ENCODE data around the gene PIM3. TPM values are rescaled to one million over a fixed set of nuclear protein-coding genes. Genes with fewer than 3 reads are reported as not detected.

PIM3 gene
- total RNA-seq, 1 donor from 2014 or later = 119 TPM

DNA sequence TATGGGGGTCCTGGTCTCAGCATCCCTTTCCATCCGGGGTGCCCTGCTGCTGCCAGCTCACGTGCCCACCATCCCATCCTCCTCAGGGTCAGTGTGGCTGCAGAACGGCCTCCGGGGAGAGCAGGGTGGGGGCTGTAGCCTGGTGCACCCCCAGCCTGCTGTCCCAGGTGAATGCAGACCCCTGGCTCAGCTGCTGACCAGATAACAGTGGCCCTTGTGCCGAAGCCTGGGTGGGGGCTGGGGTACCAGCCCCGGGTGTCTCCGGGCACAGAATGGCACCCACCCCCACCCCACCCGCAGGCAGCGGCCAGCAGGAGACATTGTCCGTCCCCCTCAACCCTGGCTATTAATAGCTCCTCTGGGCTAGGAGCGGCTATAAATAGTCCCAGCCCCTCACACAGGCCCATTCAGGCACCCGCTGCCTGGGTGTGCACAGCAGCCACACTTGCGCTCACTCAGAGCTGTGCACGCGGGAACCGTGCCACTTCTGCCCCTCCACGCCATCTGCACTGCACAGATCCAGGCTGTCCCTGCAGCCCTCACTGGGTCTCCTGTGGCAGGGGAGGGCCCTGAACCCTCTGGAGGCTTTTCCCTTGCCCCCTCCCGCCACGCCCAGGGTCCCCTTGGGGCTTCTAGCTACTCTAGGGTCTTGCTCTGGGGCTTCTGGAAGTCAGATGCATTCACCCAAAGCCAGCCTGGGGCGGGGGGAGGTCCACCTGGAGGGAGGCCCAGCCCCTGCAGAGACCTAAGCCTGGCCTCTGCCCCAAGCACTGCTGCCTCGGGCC is 23.4 kb upstream of the PIM3 start:
- TF ChIP-seq CTCF (IDR thresholded peaks at IDR 0.05) = no peak
- no peaks in the 10 kb centered on the region for H3K27me3 ChIP-seq
- ATAC-seq (no peak), DNase-seq (peak; percentile 63)
- peak overlapping the region; percentile 95 for H3K27ac ChIP-seq
- peaks cover 33% of the 10 kb centered on the region for H3K4me1 ChIP-seq
- H3K9me3 ChIP-seq = no peaks in the 10 kb centered on the region
- H3K36me3 ChIP-seq = no peaks in the 10 kb centered on the region
- intact Hi-C loops (cut with DNase I) = loop anchor here (10.0 kb wide), 1 partner anchor 48 kb away; no protein-coding TSS in a partner anchor
- H3K4me3 ChIP-seq = peak overlapping the region; percentile 63

DNA sequence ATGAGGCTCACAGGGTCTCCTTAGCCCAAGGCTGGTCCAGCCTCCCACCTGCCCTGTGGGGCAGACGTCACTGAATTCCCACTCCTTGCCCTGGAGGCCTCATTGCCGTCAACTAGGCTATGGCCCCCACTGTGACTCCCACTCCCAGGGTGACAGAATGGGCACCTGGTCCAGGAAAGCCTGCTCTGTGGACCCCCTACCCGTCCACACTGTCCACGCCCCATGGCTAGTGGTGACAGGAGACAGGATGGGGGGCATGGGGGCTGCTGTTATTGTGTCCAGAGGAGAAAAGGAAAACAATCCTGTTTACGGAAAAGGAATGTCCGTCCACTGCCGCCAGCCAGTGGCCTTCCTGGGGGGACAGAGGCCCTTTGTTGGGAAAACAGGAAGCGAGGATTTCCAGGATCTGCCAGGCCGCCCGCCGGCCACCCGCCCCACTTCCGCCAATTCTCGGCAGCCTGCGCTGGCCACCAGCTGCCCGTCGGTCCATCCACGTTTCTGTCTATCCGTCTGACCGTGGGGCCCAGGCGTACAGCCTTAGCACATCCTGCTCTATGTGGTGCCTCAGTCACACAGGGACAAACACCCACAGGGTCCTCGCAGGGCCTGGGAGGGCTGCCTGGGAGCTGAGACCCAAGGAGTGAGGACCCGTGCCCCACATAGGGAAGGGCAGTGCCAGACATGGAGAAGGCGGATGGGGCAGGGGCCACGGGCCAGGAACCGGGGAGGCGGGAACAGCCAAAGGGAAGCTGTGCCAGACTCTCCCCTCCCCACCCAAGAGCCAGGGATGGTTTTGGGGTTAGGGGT is 22.6 kb upstream of the PIM3 start:
- no peak for ATAC-seq
- peaks cover 30% of the 10 kb centered on the region for H3K4me1 ChIP-seq
- peak; percentile 71 for DNase-seq
- H3K9me3 ChIP-seq = no peaks in the 10 kb centered on the region
- intact Hi-C loops (cut with DNase I) = loop anchor here (10.0 kb wide), 1 partner anchor 47 kb away; no protein-coding TSS in a partner anchor
- no peaks in the 10 kb centered on the region for H3K27me3 ChIP-seq
- TF ChIP-seq CTCF (IDR thresholded peaks at IDR 0.05) = no peak
- no peak overlapping the region for H3K4me3 ChIP-seq
- no peaks in the 10 kb centered on the region for H3K36me3 ChIP-seq
- H3K27ac ChIP-seq = peak overlapping the region; percentile 95

- H3K4me3 ChIP-seq = no peak overlapping the region
- TF ChIP-seq CTCF (IDR thresholded peaks at IDR 0.05) = no peak
- peaks cover 23% of the 10 kb centered on the region for H3K4me1 ChIP-seq
- no peak for ATAC-seq
- no peaks in the 10 kb centered on the region for H3K9me3 ChIP-seq
- no peaks in the 10 kb centered on the region for H3K27me3 ChIP-seq
- no peaks in the 10 kb centered on the region for H3K36me3 ChIP-seq
- intact Hi-C loops (cut with DNase I) = loop anchor here (10.0 kb wide), 1 partner anchor 46 kb away; no protein-coding TSS in a partner anchor
- DNase-seq = peak; percentile 67
- H3K27ac ChIP-seq = no peak overlapping the region
Measured at GRCh38 chr22:49938565-49939136, 21.9 kb upstream of the PIM3 start.

DNA sequence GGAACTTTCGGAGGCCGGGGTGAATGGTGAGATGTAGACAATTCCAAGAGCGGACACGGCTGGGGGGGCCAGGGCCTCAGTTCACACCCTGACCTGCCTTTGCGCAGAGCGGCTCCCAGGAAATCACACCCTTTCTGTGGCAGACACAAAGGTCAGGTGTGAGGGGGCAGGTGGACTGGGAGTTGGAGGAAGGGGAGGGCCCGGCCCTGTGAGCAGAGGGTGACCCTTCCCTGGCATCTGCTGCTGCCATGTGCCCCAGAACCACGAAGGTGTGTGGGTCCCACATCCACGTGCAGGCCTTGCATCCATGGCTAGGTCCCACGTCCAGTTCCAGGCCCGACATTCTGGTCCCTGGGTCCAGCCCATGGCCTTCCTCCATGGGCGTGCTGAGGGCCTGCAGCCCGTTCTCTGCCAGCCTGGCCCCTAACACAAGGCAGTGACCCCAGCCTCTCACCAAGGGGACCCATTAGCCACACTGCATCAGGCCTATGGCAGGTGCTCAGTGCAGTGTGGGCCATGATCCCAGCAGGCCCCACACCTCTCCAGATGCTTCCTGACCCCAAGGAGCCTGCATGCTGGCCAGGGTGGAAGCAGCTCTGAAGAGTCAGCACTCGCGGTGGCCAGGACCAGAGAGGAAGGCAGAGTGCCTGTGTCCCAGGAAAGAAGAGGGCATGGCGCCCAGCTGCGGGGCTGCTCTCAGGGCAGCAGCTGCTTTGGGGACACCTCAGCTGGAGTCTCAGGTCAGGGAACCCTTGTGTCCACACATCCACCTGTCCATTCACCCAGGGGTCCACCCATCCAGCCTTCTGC is 18.9 kb upstream of the PIM3 start:
- no peak for TF ChIP-seq CTCF (IDR thresholded peaks at IDR 0.05)
- no peak for ATAC-seq
- Histone ChIP-seq H3K4me1 (peaks cover 12% of the 10 kb centered on the region), H3K4me3 (no peak overlapping the region), H3K9me3 (no peaks in the 10 kb centered on the region), H3K27ac (no peak overlapping the region), H3K27me3 (no peaks in the 10 kb centered on the region), H3K36me3 (no peaks in the 10 kb centered on the region)
- intact Hi-C loops (cut with DNase I) = no loop called here
- DNase-seq = no peak

Data from upper lobe of right lung (tissue), 1 donor.